K562 (cell line): Measurements from ENCODE around the gene ATP2A2. TPM values are rescaled to one million over a fixed set of nuclear protein-coding genes. Genes with fewer than 3 reads are reported as not detected.

ENCODE experiments used
- CHD4 ChIP-seq: fragments of 200-600 bp; sonication (generic); IDR thresholded peaks from 3 replicates; pipeline ENCODE4 v1.6.1; 2012; ENCODE audit warnings: low read depth, mild to moderate bottlenecking, mixed read lengths, low read length, inconsistent platforms; ENCODE audit not compliant: insufficient read depth, insufficient replicate concordance, poor library complexity, severe bottlenecking
- EP400 ChIP-seq: fragments of 450-650 bp; IDR thresholded peaks from 2 replicates; pipeline ENCODE4 v1.6.1; 2017; ENCODE audit warnings: antibody characterized with exemption, mild to moderate bottlenecking, moderate library complexity
- EZH2 ChIP-seq: IDR thresholded peaks from 2 replicates; pipeline ENCODE4 v1.6.1; 2012; ENCODE audit warnings: low read depth, mild to moderate bottlenecking, inconsistent platforms, low read length, borderline replicate concordance
- FOXK1 ChIP-seq: sonication (generic); formaldehyde crosslinking; IDR thresholded peaks from 2 replicates; pipeline ENCODE4 v1.8.0; 2022; ENCODE audit warnings: missing genetic modification reagents, mild to moderate bottlenecking, borderline replicate concordance
- MCM5 ChIP-seq: fragments of 450-650 bp; IDR thresholded peaks from 2 replicates; pipeline ENCODE4 v1.6.1; 2016; ENCODE audit warnings: low read depth
- PPARD ChIP-seq: fragments of 250-450 bp; sonication (Bioruptor Pico); IDR thresholded peaks from 2 replicates; pipeline ENCODE4 v1.8.0; 2022; ENCODE audit warnings: inconsistent platforms, mild to moderate bottlenecking, moderate library complexity
- polyA plus RNA-seq, 8 experiments: library from polyadenylated mRNA; depleted of rRNA in 4 of 8; stranded (reverse) in 5 of 8; unstranded in 3 of 8; fragments of >200 nt; fragmentation: Nextera tagmentation in 2 of 8; fragmentation: Illumina TruSeq in 1 of 8; extraction: Ambion mirVana in 2 of 8; extraction: Trizol in 1 of 8; gene quantifications; 2 replicates each; pipeline versions ENCODE4 v1.2.1 to v1.2.3, GENCODE V29; 2011 to 2014; ENCODE audit warnings: inconsistent platforms in 1 of 8, missing spikeins in 1 of 8
- total RNA-seq, 7 experiments: library from RNA; depleted of rRNA in 6 of 7; stranded (reverse); fragments of >200 nt in 6 of 7; fragmentation: Illumina TruSeq in 2 of 7; extraction: Trizol in 2 of 7; gene quantifications; 2 replicates each; pipeline versions ENCODE4 v1.2.1 to v1.2.3, GENCODE V29; 2011 to 2021; ENCODE audit warnings: low replicate concordance in 1 of 7
- TF ChIP-seq, protein P1 (sequence below): fragments of 200-800 bp; sonication (Bioruptor generic); IDR thresholded peaks from 2 replicates; pipeline ENCODE4 v1.6.1; 2016; ENCODE audit warnings: missing genetic modification characterization, missing compliant biosample characterization
- TF ChIP-seq, protein P2 (sequence below): fragments of 450-650 bp; IDR thresholded peaks from 2 replicates; pipeline ENCODE4 v1.6.1; 2016; ENCODE audit warnings: mild to moderate bottlenecking, moderate library complexity
- TF ChIP-seq, protein P3 (sequence below): sonication (generic); formaldehyde crosslinking; IDR thresholded peaks from 2 replicates; pipeline ENCODE4 v1.8.0; 2022; ENCODE audit warnings: mild to moderate bottlenecking, missing genetic modification reagents

The ATP2A2 gene
- total and polyA plus RNA-seq, 9 of the 15 experiments (the other 6 are each of a cell fraction or from before 2014, with no cell fraction given): 5.2 to 205 (median 51.6) TPM

DNA sequence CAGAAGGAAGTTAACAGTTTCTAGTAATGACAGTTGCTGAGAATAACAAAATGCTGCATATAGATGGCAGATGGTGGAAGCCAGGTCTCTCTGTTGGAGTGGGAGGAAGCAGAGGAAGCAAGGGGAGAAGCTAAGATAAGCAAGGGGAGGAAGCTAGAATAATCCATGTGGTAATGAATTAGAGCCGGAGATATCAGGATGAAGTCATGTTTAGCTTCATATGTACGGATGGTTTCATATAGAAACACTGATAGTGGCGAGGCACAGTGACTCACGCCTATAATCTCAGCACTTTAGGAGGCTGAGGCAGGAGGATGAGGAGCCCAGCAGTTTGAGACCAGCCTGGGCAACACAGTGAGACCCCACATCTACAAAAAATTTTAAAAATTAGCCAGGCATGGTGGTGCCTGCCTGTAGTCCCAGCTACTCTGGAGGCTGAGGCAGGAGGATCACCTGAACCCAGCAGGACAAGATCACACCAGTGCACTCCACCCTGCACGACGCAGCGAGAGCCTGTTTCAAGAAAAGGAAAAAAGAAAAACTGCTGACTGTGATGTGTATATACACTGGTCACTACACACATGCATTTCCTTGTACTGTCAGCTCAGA, 73.2 kb downstream of the ATP2A2 start (continued):
- TF ChIP-seq, protein P1, sequence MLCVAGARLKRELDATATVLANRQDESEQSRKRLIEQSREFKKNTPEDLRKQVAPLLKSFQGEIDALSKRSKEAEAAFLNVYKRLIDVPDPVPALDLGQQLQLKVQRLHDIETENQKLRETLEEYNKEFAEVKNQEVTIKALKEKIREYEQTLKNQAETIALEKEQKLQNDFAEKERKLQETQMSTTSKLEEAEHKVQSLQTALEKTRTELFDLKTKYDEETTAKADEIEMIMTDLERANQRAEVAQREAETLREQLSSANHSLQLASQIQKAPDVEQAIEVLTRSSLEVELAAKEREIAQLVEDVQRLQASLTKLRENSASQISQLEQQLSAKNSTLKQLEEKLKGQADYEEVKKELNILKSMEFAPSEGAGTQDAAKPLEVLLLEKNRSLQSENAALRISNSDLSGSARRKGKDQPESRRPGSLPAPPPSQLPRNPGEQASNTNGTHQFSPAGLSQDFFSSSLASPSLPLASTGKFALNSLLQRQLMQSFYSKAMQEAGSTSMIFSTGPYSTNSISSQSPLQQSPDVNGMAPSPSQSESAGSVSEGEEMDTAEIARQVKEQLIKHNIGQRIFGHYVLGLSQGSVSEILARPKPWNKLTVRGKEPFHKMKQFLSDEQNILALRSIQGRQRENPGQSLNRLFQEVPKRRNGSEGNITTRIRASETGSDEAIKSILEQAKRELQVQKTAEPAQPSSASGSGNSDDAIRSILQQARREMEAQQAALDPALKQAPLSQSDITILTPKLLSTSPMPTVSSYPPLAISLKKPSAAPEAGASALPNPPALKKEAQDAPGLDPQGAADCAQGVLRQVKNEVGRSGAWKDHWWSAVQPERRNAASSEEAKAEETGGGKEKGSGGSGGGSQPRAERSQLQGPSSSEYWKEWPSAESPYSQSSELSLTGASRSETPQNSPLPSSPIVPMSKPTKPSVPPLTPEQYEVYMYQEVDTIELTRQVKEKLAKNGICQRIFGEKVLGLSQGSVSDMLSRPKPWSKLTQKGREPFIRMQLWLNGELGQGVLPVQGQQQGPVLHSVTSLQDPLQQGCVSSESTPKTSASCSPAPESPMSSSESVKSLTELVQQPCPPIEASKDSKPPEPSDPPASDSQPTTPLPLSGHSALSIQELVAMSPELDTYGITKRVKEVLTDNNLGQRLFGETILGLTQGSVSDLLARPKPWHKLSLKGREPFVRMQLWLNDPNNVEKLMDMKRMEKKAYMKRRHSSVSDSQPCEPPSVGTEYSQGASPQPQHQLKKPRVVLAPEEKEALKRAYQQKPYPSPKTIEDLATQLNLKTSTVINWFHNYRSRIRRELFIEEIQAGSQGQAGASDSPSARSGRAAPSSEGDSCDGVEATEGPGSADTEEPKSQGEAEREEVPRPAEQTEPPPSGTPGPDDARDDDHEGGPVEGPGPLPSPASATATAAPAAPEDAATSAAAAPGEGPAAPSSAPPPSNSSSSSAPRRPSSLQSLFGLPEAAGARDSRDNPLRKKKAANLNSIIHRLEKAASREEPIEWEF (CRISPR knock-in tag): no peak
- TF ChIP-seq EP400 (peak; percentile 72), CHD4 (peak; percentile 62), EZH2 (no peak), MCM5 (no peak), FOXK1 (CRISPR knock-in tag) (no peak), PPARD (no peak)
- TF ChIP-seq, protein P2, sequence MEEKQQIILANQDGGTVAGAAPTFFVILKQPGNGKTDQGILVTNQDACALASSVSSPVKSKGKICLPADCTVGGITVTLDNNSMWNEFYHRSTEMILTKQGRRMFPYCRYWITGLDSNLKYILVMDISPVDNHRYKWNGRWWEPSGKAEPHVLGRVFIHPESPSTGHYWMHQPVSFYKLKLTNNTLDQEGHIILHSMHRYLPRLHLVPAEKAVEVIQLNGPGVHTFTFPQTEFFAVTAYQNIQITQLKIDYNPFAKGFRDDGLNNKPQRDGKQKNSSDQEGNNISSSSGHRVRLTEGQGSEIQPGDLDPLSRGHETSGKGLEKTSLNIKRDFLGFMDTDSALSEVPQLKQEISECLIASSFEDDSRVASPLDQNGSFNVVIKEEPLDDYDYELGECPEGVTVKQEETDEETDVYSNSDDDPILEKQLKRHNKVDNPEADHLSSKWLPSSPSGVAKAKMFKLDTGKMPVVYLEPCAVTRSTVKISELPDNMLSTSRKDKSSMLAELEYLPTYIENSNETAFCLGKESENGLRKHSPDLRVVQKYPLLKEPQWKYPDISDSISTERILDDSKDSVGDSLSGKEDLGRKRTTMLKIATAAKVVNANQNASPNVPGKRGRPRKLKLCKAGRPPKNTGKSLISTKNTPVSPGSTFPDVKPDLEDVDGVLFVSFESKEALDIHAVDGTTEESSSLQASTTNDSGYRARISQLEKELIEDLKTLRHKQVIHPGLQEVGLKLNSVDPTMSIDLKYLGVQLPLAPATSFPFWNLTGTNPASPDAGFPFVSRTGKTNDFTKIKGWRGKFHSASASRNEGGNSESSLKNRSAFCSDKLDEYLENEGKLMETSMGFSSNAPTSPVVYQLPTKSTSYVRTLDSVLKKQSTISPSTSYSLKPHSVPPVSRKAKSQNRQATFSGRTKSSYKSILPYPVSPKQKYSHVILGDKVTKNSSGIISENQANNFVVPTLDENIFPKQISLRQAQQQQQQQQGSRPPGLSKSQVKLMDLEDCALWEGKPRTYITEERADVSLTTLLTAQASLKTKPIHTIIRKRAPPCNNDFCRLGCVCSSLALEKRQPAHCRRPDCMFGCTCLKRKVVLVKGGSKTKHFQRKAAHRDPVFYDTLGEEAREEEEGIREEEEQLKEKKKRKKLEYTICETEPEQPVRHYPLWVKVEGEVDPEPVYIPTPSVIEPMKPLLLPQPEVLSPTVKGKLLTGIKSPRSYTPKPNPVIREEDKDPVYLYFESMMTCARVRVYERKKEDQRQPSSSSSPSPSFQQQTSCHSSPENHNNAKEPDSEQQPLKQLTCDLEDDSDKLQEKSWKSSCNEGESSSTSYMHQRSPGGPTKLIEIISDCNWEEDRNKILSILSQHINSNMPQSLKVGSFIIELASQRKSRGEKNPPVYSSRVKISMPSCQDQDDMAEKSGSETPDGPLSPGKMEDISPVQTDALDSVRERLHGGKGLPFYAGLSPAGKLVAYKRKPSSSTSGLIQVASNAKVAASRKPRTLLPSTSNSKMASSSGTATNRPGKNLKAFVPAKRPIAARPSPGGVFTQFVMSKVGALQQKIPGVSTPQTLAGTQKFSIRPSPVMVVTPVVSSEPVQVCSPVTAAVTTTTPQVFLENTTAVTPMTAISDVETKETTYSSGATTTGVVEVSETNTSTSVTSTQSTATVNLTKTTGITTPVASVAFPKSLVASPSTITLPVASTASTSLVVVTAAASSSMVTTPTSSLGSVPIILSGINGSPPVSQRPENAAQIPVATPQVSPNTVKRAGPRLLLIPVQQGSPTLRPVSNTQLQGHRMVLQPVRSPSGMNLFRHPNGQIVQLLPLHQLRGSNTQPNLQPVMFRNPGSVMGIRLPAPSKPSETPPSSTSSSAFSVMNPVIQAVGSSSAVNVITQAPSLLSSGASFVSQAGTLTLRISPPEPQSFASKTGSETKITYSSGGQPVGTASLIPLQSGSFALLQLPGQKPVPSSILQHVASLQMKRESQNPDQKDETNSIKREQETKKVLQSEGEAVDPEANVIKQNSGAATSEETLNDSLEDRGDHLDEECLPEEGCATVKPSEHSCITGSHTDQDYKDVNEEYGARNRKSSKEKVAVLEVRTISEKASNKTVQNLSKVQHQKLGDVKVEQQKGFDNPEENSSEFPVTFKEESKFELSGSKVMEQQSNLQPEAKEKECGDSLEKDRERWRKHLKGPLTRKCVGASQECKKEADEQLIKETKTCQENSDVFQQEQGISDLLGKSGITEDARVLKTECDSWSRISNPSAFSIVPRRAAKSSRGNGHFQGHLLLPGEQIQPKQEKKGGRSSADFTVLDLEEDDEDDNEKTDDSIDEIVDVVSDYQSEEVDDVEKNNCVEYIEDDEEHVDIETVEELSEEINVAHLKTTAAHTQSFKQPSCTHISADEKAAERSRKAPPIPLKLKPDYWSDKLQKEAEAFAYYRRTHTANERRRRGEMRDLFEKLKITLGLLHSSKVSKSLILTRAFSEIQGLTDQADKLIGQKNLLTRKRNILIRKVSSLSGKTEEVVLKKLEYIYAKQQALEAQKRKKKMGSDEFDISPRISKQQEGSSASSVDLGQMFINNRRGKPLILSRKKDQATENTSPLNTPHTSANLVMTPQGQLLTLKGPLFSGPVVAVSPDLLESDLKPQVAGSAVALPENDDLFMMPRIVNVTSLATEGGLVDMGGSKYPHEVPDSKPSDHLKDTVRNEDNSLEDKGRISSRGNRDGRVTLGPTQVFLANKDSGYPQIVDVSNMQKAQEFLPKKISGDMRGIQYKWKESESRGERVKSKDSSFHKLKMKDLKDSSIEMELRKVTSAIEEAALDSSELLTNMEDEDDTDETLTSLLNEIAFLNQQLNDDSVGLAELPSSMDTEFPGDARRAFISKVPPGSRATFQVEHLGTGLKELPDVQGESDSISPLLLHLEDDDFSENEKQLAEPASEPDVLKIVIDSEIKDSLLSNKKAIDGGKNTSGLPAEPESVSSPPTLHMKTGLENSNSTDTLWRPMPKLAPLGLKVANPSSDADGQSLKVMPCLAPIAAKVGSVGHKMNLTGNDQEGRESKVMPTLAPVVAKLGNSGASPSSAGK: no peak
- TF ChIP-seq, protein P3, sequence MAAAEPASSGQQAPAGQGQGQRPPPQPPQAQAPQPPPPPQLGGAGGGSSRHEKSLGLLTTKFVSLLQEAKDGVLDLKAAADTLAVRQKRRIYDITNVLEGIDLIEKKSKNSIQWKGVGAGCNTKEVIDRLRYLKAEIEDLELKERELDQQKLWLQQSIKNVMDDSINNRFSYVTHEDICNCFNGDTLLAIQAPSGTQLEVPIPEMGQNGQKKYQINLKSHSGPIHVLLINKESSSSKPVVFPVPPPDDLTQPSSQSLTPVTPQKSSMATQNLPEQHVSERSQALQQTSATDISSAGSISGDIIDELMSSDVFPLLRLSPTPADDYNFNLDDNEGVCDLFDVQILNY (CRISPR knock-in tag): no peak
